ENCODE measurements around the gene ABLIM2.

DNA sequence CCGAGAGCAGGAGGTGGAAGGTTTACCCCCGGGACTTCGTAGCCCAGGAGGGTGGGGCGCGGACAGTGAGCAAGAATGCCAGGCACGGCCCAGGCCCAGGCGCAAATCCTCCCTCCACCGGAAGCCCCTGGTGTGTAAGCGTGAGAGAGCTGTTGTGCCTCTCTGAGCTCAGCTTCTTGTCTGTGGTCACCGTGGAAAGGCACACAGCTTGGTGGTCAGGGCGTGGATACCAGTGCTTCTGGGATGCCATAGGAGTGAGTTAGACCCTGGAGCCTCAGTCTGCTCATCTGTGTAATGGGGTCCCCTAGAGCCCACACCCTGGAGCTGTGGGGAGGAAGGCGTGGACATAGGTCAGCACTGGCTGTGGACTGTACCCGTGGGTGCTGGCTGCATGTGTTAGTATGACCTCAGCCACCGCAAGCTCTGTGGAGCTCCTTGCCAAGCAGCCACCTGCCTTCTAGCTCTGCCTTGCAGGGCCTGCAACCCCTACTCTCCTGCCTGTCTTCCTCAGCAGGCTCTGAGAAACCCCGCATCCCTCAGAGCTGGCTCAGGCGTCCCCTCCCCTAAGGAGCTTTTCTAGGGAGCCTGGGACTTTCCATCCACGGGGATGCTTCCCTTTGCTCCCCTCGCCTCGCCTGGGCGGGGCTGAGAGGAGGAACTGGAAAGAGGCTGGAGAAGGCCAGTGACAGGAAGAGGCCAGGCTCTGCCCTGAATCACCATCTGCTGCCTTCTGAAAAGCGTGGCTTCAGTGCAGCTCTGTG lies 190.9 kb downstream of the ABLIM2 start:
- TF ChIP-seq CTCF (IDR thresholded peaks at IDR 0.05; ENCODE audit: insufficient read depth, low read length) (no peak), POLR2AphosphoS5 (IDR thresholded peaks at IDR 0.05; ENCODE audit: low read depth) (no peak), GABPA (IDR thresholded peaks at IDR 0.05; ENCODE audit: low read depth) (no peak)
